Naive thymus-derived CD4-positive, alpha-beta T cell (primary cell): ENCODE data around the gene GARS1. TPM values are rescaled to one million over a fixed set of nuclear protein-coding genes. Genes with fewer than 3 reads are reported as not detected.

Experiments
- ATAC-seq: fragments of 150-1000 bp; cut with Tn5 transposase; 2 replicates; pipeline ENCODE4 v1.10.0; 2021; ENCODE audit warnings: mild to moderate bottlenecking, moderate library complexity
- CTCF ChIA-PET: fragments of 350-600 bp; sonication (Branson Sonifier 250); formaldehyde crosslinking; loops from one replicate; lab custom pipeline; 2021; ENCODE audit warnings: antibody characterized with exemption; lab: Charles Lee
- POLR2A ChIA-PET: fragments of 350-600 bp; sonication (Branson Sonifier 250); formaldehyde crosslinking; loops from one replicate; lab custom pipeline; 2021; ENCODE audit warnings: antibody characterized with exemption, inconsistent platforms; lab: Charles Lee
- DNase-seq, 9 donors: peaks; one replicate each; pipeline versions ENCODE4 v3.0.0 to v3.0.0-alpha.2; 2020 to 2022; ENCODE audit warnings: mixed read lengths in 1 of 9
- H3K27ac ChIP-seq: one replicate; pipeline ENCODE4 v1.7.0; 2013; ENCODE audit warnings: mild to moderate bottlenecking, low read depth, low read length, moderate library complexity
- H3K27me3 ChIP-seq, 2 donors: one replicate each; pipeline ENCODE4 v1.7.0; 2013; ENCODE audit warnings: low read length in 2 of 2, mild to moderate bottlenecking in 2 of 2, moderate library complexity in 2 of 2; ENCODE audit not compliant: control insufficient read depth in 2 of 2, insufficient read depth in 2 of 2
- H3K36me3 ChIP-seq, 3 experiments: 1 replicate in 2 of 3; 2 replicates in 1 of 3; pipeline ENCODE4 v1.7.0; 2013; ENCODE audit warnings: low read length in 3 of 3, mild to moderate bottlenecking in 3 of 3, moderate library complexity in 1 of 3; ENCODE audit not compliant: insufficient read depth in 3 of 3, control insufficient read depth in 2 of 3
- H3K4me1 ChIP-seq, 2 donors: one replicate each; pipeline ENCODE4 v1.7.0; 2013; ENCODE audit warnings: low read length in 2 of 2, mild to moderate bottlenecking in 2 of 2, moderate library complexity in 1 of 2; ENCODE audit not compliant: control insufficient read depth in 2 of 2, insufficient read depth in 2 of 2
- H3K4me3 ChIP-seq: 2 replicates; pipeline ENCODE4 v1.7.0; 2013; ENCODE audit warnings: mild to moderate bottlenecking, low read length
- H3K9me3 ChIP-seq, 3 experiments: 1 replicate in 2 of 3; 2 replicates in 1 of 3; pipeline ENCODE4 v1.7.0; 2013; ENCODE audit warnings: low read length in 3 of 3; ENCODE audit not compliant: control insufficient read depth in 2 of 3
- H3K27ac Mint-ChIP-seq, 9 donors: one replicate each; pipeline ENCODE4 v1.8.0; 2020 to 2022; ENCODE audit warnings: mixed read lengths in 9 of 9, mild to moderate bottlenecking in 8 of 9, moderate library complexity in 5 of 9, inconsistent platforms in 2 of 9
- H3K27me3 Mint-ChIP-seq, 5 donors: one replicate each; pipeline ENCODE4 v1.8.0; 2021 to 2022; ENCODE audit warnings: mixed read lengths in 5 of 5, mild to moderate bottlenecking in 1 of 5
- H3K36me3 Mint-ChIP-seq, 5 donors: one replicate each; pipeline ENCODE4 v1.8.0; 2020 to 2022; ENCODE audit warnings: mixed read lengths in 5 of 5, mild to moderate bottlenecking in 3 of 5, inconsistent platforms in 1 of 5
- H3K4me1 Mint-ChIP-seq, 7 donors: one replicate each; pipeline ENCODE4 v1.8.0; 2020 to 2022; ENCODE audit warnings: mixed read lengths in 7 of 7, mild to moderate bottlenecking in 3 of 7, inconsistent platforms in 1 of 7
- H3K4me3 Mint-ChIP-seq, 10 donors: one replicate each; pipeline ENCODE4 v1.8.0; 2020 to 2022; ENCODE audit warnings: mild to moderate bottlenecking in 10 of 10, mixed read lengths in 10 of 10, moderate library complexity in 6 of 10, inconsistent platforms in 2 of 10
- H3K9me3 Mint-ChIP-seq, 11 donors: one replicate each; pipeline ENCODE4 v1.8.0; 2020 to 2022; ENCODE audit warnings: mixed read lengths in 11 of 11, mild to moderate bottlenecking in 4 of 11, inconsistent platforms in 1 of 11, moderate library complexity in 1 of 11
- intact Hi-C, 2 donors: fragments of 100-400 bp; cut with micrococcal nuclease; formaldehyde crosslinking; loops; one replicate each; pipeline ENCODE4 v1.15.1; 2023
- polyA plus RNA-seq, 2 donors: library from polyadenylated mRNA; unstranded; fragments of 300-500 nt; fragmentation: Illumina TruSeq; gene quantifications; one replicate each; pipeline ENCODE4 v1.2.3, GENCODE V29; 2021
- total RNA-seq, 6 experiments: library from RNA in 5 of 6; stranded (reverse) in 5 of 6; gene quantifications; 1 replicate in 5 of 6; 2 replicates in 1 of 6; pipeline ENCODE4 v1.2.3 and lab custom pipeline; 2021 to 2026

GARS1 gene
- total and polyA plus RNA-seq, 7 experiments from 2014 or later, result 73.8 to 143 (median 75.9) TPM

- DNase-seq (no peak), ATAC-seq (no peak)
- H3K4me3 ChIP-seq, result no peak overlapping the region
- no peaks in the 10 kb centered on the region for H3K9me3 ChIP-seq
- Mint-ChIP-seq H3K27me3 (peaks cover 56 to 67% (median 64%) of the 10 kb centered on the region in 5 donors), H3K36me3 (no peaks in the 10 kb centered on the region), H3K9me3 (no peaks in the 10 kb centered on the region), H3K4me1 (peaks cover 8 to 15% (median 12%) of the 10 kb centered on the region in 7 donors), H3K27ac (no peak overlapping the region), H3K4me3 (peak overlapping the region in 1 of 10 donors; percentile 62)
- CTCF ChIA-PET, result interaction anchor here (2.9 kb wide), 1 partner anchor 61 kb away, joined by 14 read pairs; no protein-coding TSS in a partner anchor
- no peaks in the 10 kb centered on the region for H3K36me3 ChIP-seq
- POLR2A ChIA-PET, result no interaction called here
- peaks cover 4 to 5% of the 10 kb centered on the region in 2 donors for H3K4me1 ChIP-seq
- intact Hi-C loops, result no loop called here
- no peak overlapping the region for H3K27ac ChIP-seq
- H3K27me3 ChIP-seq, result peaks cover 0 to 20% of the 10 kb centered on the region in 2 donors
Observed at GRCh38 chr7:30678805-30679204, 84.1 kb downstream of the GARS1 start.

GRCh38 chr7:30679664-30680063, 85.0 kb downstream of the GARS1 start:
- Histone ChIP-seq H3K36me3 (no peaks in the 10 kb centered on the region), H3K9me3 (no peaks in the 10 kb centered on the region), H3K4me1 (peaks cover 4 to 5% of the 10 kb centered on the region in 2 donors), H3K27ac (no peak overlapping the region), H3K27me3 (peaks cover 0 to 20% of the 10 kb centered on the region in 2 donors), H3K4me3 (no peak overlapping the region)
- ATAC-seq (no peak), DNase-seq (no peak)
- H3K9me3 Mint-ChIP-seq, result no peaks in the 10 kb centered on the region
- ChIA-PET CTCF (interaction anchor here (2.9 kb wide), 1 partner anchor 61 kb away, joined by 14 read pairs; no protein-coding TSS in a partner anchor), POLR2A (no interaction called here)
- peaks cover 61 to 75% (median 68%) of the 10 kb centered on the region in 5 donors for H3K27me3 Mint-ChIP-seq
- H3K4me1 Mint-ChIP-seq, result peaks cover 8 to 15% (median 12%) of the 10 kb centered on the region in 7 donors
- intact Hi-C loops, result no loop called here
- H3K4me3 Mint-ChIP-seq, result no peak overlapping the region
- peaks cover 0 to 1% (median 0%) of the 10 kb centered on the region in 5 donors for H3K36me3 Mint-ChIP-seq
- no peak overlapping the region for H3K27ac Mint-ChIP-seq

DNA sequence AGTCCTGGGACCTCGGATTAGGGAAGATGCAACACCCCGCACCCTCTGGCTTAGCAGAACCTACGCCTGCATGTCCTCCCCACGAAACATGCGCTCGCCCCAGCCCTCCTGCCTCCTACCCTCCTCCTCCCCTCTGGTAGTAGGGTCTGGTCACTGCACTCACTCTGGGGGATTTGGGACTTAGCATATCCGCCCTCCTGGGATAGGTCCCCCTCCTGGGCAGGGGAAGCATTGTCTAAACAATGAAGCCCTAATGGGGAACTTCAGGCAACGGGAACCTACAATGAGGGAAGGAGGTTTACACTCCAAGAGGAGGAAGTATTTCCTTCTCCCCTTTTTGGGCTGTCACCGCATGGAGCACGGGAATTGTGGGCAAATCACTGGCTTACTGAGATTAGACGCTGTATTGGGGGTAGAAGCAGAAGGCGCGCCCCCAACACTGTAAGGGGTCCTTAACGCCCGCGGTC, 86.7 kb downstream of the GARS1 start:
- Mint-ChIP-seq H3K4me1 (peaks cover 8 to 15% (median 12%) of the 10 kb centered on the region in 7 donors), H3K27ac (no peak overlapping the region), H3K4me3 (peak overlapping the region; percentile 28 to 87 (median 80)), H3K27me3 (peaks cover 58 to 83% (median 71%) of the 10 kb centered on the region in 5 donors), H3K36me3 (peaks cover 0 to 4% (median 0%) of the 10 kb centered on the region in 5 donors), H3K9me3 (no peaks in the 10 kb centered on the region)
- peaks cover 0 to 20% of the 10 kb centered on the region in 2 donors for H3K27me3 ChIP-seq
- H3K27ac ChIP-seq, result no peak overlapping the region
- peaks cover 4 to 5% of the 10 kb centered on the region in 2 donors for H3K4me1 ChIP-seq
- H3K4me3 ChIP-seq, result peak overlapping the region; percentile 41
- ChIA-PET CTCF (interaction anchor here (4.0 kb wide), 1 partner anchor 58 kb away, joined by 38 read pairs; no protein-coding TSS in a partner anchor), POLR2A (no interaction called here)
- ATAC-seq (no peak), DNase-seq (no peak)
- no peaks in the 10 kb centered on the region for H3K9me3 ChIP-seq
- H3K36me3 ChIP-seq, result no peaks in the 10 kb centered on the region
- intact Hi-C loops, result no loop called here

- peaks cover 55 to 80% (median 71%) of the 10 kb centered on the region in 5 donors for H3K27me3 Mint-ChIP-seq
- DNase-seq, result peak in 2 of 9 donors; percentile 4 to 12
- peaks cover 0 to 4% (median 0%) of the 10 kb centered on the region in 5 donors for H3K36me3 Mint-ChIP-seq
- intact Hi-C loops, result loop anchor here in 1 of 2 donors (1.0 kb wide), 2 partner anchors 45 to 58 kb away; no protein-coding TSS in a partner anchor
- Histone ChIP-seq H3K27ac (no peak overlapping the region), H3K4me3 (peak overlapping the region; percentile 41), H3K36me3 (no peaks in the 10 kb centered on the region), H3K4me1 (peaks cover 4 to 5% of the 10 kb centered on the region in 2 donors), H3K9me3 (no peaks in the 10 kb centered on the region), H3K27me3 (peaks cover 0 to 20% of the 10 kb centered on the region in 2 donors)
- ATAC-seq, result peak; percentile 12
- CTCF ChIA-PET, result interaction anchor here (1.3 to 4.0 kb wide), 2 partner anchors 49 to 58 kb away, joined by 4 to 38 read pairs; no protein-coding TSS in a partner anchor
- no peaks in the 10 kb centered on the region for H3K9me3 Mint-ChIP-seq
- POLR2A ChIA-PET, result no interaction called here
- peaks cover 8 to 15% (median 12%) of the 10 kb centered on the region in 7 donors for H3K4me1 Mint-ChIP-seq
- H3K27ac Mint-ChIP-seq, result no peak overlapping the region
- peak overlapping the region; percentile 78 to 87 (median 80) for H3K4me3 Mint-ChIP-seq
Observed at GRCh38 chr7:30681815-30682211, 87.1 kb downstream of the GARS1 start.

DNA sequence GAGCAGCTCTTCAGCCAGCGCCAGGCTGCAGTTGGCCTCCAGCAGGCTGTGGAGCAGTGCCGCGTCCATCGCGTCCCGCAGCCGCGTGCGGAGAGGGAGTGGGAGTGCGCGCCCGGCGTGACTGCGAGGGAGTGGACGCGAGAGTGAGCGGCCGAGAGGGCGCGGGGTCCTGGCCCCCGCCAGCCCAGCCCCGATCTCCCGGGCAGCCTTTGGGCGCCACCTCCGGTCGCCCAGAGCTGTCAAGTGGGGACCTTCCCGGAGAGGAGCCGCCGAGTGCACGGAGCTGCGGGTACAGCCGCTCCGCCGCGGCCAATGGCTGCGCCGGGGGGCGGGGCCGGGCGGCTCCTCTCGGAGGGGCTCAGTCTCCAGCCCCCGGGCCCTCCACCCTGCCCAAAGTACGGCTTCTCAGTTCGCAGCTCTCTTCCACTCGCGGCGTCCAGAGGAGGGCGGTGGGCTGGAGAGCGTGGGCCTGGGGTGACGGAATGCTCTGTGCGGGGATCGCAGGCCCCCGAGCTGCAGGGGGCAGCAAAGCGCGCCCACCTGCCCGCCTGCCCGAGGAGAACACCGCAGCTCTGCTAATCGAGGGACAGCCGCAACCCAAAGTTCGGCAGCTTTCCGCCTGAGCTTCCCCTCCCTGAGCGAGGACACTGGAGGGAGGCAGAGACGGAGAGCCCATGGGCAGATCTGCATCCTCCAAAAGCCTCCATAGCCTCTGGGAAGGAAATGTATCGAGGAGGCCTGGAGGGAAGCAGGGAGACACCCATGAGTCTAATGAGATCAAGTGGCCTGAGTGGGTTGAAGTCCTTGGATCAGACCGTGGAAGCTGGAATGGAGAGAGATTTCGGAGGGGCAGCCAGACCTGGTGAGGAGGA, 87.8 kb downstream of the GARS1 start, which contains the start of gene CRHR2:
Gene CRHR2, minus strand, starts transcription at position 245 of the 872 bp plus-strand sequence. Its CDS starts 176 bp downstream, at position 69.
- Histone ChIP-seq H3K27ac (no peak within 1 kb of the TSS), H3K27me3 (peaks cover 0 to 20% of the 10 kb centered on the region in 2 donors), H3K4me3 (peak within 1 kb of the TSS; percentile 41), H3K4me1 (peaks cover 4 to 5% of the 10 kb centered on the region in 2 donors), H3K36me3 (no peaks in the 10 kb centered on the region), H3K9me3 (no peaks in the 10 kb centered on the region)
- peaks cover 0 to 4% (median 0%) of the 10 kb centered on the region in 5 donors for H3K36me3 Mint-ChIP-seq
- H3K4me3 Mint-ChIP-seq, result peak within 1 kb of the TSS; percentile 78 to 87 (median 81)
- ChIA-PET CTCF (interaction anchor here (1.2 to 4.0 kb wide), 3 partner anchors 48 to 63 kb away, joined by 3 to 38 read pairs (median 4); no protein-coding TSS in a partner anchor), POLR2A (no interaction called here)
- peak within 1 kb of the TSS in 1 of 9 donors; percentile 36 for H3K27ac Mint-ChIP-seq
- DNase-seq (peak in 8 of 9 donors; percentile 13 to 40 (median 33)), ATAC-seq (peak; percentile 75)
- peaks cover 51 to 73% (median 64%) of the 10 kb centered on the region in 5 donors for H3K27me3 Mint-ChIP-seq
- H3K9me3 Mint-ChIP-seq, result no peaks in the 10 kb centered on the region
- peaks cover 6 to 15% (median 12%) of the 10 kb centered on the region in 7 donors for H3K4me1 Mint-ChIP-seq
- intact Hi-C loops, result loop anchor here in 1 of 2 donors (1.0 kb wide), 2 partner anchors 45 to 58 kb away; no protein-coding TSS in a partner anchor

DNA sequence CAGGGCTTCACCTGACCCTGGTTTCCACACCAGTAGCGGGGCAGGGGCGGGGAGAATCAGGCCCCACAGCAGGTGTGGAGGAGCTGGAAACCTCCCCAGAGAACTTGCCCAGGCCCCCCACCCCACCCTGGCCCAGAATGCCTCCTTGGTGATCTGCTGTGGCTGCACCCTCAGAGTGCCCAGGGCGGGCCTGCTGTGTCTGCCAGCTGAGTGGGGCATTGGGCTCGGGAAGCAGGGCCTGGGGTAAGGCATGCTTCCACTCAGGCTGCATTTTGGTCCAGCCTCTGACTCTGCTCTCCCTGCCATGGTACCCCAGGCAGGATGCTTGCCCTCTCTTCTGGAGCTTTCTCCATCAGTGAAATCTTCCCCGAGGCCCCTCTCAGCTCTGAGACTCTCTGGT, 88.6 kb downstream of the GARS1 start:
- Histone ChIP-seq H3K36me3 (no peaks in the 10 kb centered on the region), H3K9me3 (no peaks in the 10 kb centered on the region), H3K27ac (no peak overlapping the region), H3K4me3 (no peak overlapping the region), H3K27me3 (peaks cover 0 to 20% of the 10 kb centered on the region in 2 donors), H3K4me1 (peaks cover 4 to 5% of the 10 kb centered on the region in 2 donors)
- Mint-ChIP-seq H3K27me3 (peaks cover 50 to 70% (median 63%) of the 10 kb centered on the region in 5 donors), H3K4me1 (peaks cover 6 to 15% (median 12%) of the 10 kb centered on the region in 7 donors), H3K9me3 (no peaks in the 10 kb centered on the region), H3K27ac (no peak overlapping the region), H3K4me3 (peak overlapping the region in 8 of 10 donors; percentile 40 to 86 (median 54)), H3K36me3 (peaks cover 0 to 4% (median 0%) of the 10 kb centered on the region in 5 donors)
- ATAC-seq (no peak), DNase-seq (no peak)
- CTCF ChIA-PET, result interaction anchor here (1.2 to 4.0 kb wide), 3 partner anchors 48 to 62 kb away, joined by 3 to 38 read pairs (median 4); no protein-coding TSS in a partner anchor
- POLR2A ChIA-PET, result no interaction called here
- intact Hi-C loops, result no loop called here
